Measurements from ENCODE around the gene EXOC6B.

Gene EXOC6B

DNA sequence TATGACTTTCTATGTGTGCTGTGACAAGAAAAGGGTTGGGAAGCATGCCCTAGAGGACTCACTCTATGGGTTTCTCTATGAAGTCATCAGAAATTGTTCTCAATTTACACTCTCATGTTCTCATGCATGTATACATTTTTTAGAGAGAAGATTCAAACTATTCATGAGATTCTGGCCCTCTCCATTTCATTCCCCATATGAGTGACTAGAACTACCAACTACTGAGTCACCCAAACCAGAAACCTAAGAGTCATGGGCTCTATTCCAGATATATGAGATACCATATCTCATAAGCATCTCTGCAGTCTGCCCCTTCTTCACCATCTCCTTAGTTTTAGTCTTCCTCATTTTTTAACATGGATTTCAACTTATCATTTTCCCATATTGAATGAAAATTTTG, 87.7 kb downstream of the EXOC6B start:
- Histone ChIP-seq H3K4me1 (ENCODE audit: insufficient read depth, low read length) (no peaks in the 10 kb centered on the region), H3K9me3 (ENCODE audit: insufficient read depth, low read length, severe bottlenecking) (no peaks in the 10 kb centered on the region), H3K27ac (ENCODE audit: low read length) (no peak overlapping the region), H3K27me3 (ENCODE audit: insufficient read depth, low read length, poor library complexity) (no peaks in the 10 kb centered on the region), H4K20me1 (ENCODE audit: insufficient read depth, low read length) (no peaks in the 10 kb centered on the region), H2AFZ (ENCODE audit: low read depth, low read length) (no peak overlapping the region), H3K9ac (ENCODE audit: low read depth, low read length) (no peak overlapping the region), H3K4me3 (ENCODE audit: low read depth in 1 of 2, low read length in 2 of 2) (no peak overlapping the region), H3K4me2 (ENCODE audit: insufficient read depth, low read length) (no peak overlapping the region), H3K79me2 (ENCODE audit: insufficient read depth, low read length) (no peaks in the 10 kb centered on the region), H3K36me3 (ENCODE audit: insufficient read depth, low read length) (no peaks in the 10 kb centered on the region)
- TF ChIP-seq EZH2 (IDR thresholded peaks at IDR 0.05; ENCODE audit: borderline replicate concordance, low read depth, low read length, severe bottlenecking), result no peak
- TF ChIP-seq, protein P1, sequence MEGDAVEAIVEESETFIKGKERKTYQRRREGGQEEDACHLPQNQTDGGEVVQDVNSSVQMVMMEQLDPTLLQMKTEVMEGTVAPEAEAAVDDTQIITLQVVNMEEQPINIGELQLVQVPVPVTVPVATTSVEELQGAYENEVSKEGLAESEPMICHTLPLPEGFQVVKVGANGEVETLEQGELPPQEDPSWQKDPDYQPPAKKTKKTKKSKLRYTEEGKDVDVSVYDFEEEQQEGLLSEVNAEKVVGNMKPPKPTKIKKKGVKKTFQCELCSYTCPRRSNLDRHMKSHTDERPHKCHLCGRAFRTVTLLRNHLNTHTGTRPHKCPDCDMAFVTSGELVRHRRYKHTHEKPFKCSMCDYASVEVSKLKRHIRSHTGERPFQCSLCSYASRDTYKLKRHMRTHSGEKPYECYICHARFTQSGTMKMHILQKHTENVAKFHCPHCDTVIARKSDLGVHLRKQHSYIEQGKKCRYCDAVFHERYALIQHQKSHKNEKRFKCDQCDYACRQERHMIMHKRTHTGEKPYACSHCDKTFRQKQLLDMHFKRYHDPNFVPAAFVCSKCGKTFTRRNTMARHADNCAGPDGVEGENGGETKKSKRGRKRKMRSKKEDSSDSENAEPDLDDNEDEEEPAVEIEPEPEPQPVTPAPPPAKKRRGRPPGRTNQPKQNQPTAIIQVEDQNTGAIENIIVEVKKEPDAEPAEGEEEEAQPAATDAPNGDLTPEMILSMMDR (IDR thresholded peaks at IDR 0.05; ENCODE audit: borderline replicate concordance, extremely low read depth, low read length, poor library complexity, severe bottlenecking), result no peak
- DNase-seq (no peak), ATAC-seq (ENCODE audit: insufficient read depth, low read depth) (no peak)

DNA sequence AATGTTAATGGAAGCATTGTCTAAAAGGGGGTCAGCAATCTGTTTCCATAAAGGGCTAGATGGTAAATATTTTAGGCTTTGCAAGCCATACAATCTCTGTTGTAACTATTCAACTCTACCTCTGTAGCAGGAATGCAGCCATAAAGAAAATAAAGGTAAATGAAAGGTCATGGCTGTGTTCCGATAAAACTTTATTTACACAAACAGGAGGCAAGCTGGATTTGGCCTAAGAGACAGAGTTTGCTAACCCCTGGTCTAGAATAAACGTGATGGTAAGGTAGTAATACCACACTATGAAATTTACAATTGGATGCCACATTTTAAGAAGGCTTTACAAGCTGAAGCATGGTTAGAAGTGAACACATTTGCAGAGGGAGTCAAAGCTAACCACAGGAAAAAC, 91.4 kb downstream of the EXOC6B start:
- Histone ChIP-seq H3K36me3 (ENCODE audit: insufficient read depth, low read length) (no peaks in the 10 kb centered on the region), H3K4me1 (ENCODE audit: insufficient read depth, low read length) (no peaks in the 10 kb centered on the region), H3K27ac (ENCODE audit: low read length) (no peak overlapping the region), H3K4me3 (ENCODE audit: low read depth in 1 of 2, low read length in 2 of 2) (no peak overlapping the region), H4K20me1 (ENCODE audit: insufficient read depth, low read length) (no peaks in the 10 kb centered on the region), H2AFZ (ENCODE audit: low read depth, low read length) (no peak overlapping the region), H3K4me2 (ENCODE audit: insufficient read depth, low read length) (no peak overlapping the region), H3K9me3 (ENCODE audit: insufficient read depth, low read length, severe bottlenecking) (no peaks in the 10 kb centered on the region), H3K27me3 (ENCODE audit: insufficient read depth, low read length, poor library complexity) (no peaks in the 10 kb centered on the region), H3K9ac (ENCODE audit: low read depth, low read length) (no peak overlapping the region), H3K79me2 (ENCODE audit: insufficient read depth, low read length) (no peaks in the 10 kb centered on the region)
- DNase-seq, result no peak
- TF ChIP-seq EZH2 (IDR thresholded peaks at IDR 0.05; ENCODE audit: borderline replicate concordance, low read depth, low read length, severe bottlenecking), result no peak
- TF ChIP-seq, protein P1 (IDR thresholded peaks at IDR 0.05; ENCODE audit: borderline replicate concordance, extremely low read depth, low read length, poor library complexity, severe bottlenecking), result no peak
- ATAC-seq (ENCODE audit: insufficient read depth, low read depth), result no peak

DNA sequence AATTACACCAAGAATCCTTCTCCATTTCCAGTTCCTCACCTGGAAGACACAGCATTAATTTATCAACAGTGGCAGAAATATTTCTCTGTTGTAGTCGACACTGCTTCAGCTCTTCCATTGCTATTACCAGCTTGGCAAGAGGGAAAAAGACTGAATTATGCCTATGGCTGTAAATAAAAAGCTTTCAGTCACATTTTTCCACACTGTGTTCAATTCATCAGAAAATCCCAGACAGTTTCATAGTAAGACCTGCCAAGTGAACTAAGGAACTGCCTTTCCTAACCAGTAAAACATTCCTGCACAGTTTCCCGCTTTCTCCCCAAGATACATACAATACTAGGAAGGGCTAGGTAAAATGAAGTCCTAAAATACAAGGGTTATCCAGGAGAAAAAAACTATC, 94.7 kb downstream of the EXOC6B start:
- ATAC-seq (ENCODE audit: insufficient read depth, low read depth), result no peak
- Histone ChIP-seq H3K4me2 (ENCODE audit: insufficient read depth, low read length) (no peak overlapping the region), H3K79me2 (ENCODE audit: insufficient read depth, low read length) (no peaks in the 10 kb centered on the region), H3K4me3 (ENCODE audit: low read depth in 1 of 2, low read length in 2 of 2) (no peak overlapping the region), H3K36me3 (ENCODE audit: insufficient read depth, low read length) (no peaks in the 10 kb centered on the region), H4K20me1 (ENCODE audit: insufficient read depth, low read length) (no peaks in the 10 kb centered on the region), H3K27ac (ENCODE audit: low read length) (no peak overlapping the region), H3K9ac (ENCODE audit: low read depth, low read length) (no peak overlapping the region), H3K4me1 (ENCODE audit: insufficient read depth, low read length) (no peaks in the 10 kb centered on the region), H2AFZ (ENCODE audit: low read depth, low read length) (no peak overlapping the region), H3K9me3 (ENCODE audit: insufficient read depth, low read length, severe bottlenecking) (no peaks in the 10 kb centered on the region), H3K27me3 (ENCODE audit: insufficient read depth, low read length, poor library complexity) (no peaks in the 10 kb centered on the region)
- TF ChIP-seq EZH2 (IDR thresholded peaks at IDR 0.05; ENCODE audit: borderline replicate concordance, low read depth, low read length, severe bottlenecking), result no peak
- TF ChIP-seq, protein P1 (IDR thresholded peaks at IDR 0.05; ENCODE audit: borderline replicate concordance, extremely low read depth, low read length, poor library complexity, severe bottlenecking), result no peak
- DNase-seq, result no peak

DNA sequence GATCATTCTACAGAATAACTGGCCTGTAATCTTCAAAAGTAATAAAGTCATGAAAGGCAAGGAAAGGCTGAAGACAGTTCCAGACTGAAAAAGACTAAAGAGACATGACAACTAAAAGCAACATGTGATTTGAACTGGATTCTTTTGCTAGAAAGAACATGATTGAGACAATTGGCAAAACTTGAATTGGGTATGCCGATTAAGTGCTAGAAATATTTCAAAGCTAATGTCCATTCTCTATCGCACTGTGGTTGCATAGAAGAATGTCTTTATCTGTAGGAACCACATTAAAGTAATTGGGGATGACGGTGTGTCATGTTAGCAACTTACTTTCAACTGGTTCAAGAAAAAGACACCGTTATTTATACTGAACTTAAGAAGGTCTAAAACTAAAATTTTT, 98.5 kb downstream of the EXOC6B start:
- H3K27me3 ChIP-seq (ENCODE audit: insufficient read depth, low read length, poor library complexity), result no peaks in the 10 kb centered on the region
- H3K4me2 ChIP-seq (ENCODE audit: insufficient read depth, low read length), result no peak overlapping the region
- H3K4me3 ChIP-seq (ENCODE audit: low read depth in 1 of 2, low read length in 2 of 2), result no peak overlapping the region
- ATAC-seq (ENCODE audit: insufficient read depth, low read depth) (no peak), DNase-seq (no peak)
- TF ChIP-seq EZH2 (IDR thresholded peaks at IDR 0.05; ENCODE audit: borderline replicate concordance, low read depth, low read length, severe bottlenecking), result no peak
- TF ChIP-seq, protein P1 (IDR thresholded peaks at IDR 0.05; ENCODE audit: borderline replicate concordance, extremely low read depth, low read length, poor library complexity, severe bottlenecking), result no peak
- no peaks in the 10 kb centered on the region for H3K9me3 ChIP-seq (ENCODE audit: insufficient read depth, low read length, severe bottlenecking)
- H3K9ac ChIP-seq (ENCODE audit: low read depth, low read length), result no peak overlapping the region
- H3K36me3 ChIP-seq (ENCODE audit: insufficient read depth, low read length), result no peaks in the 10 kb centered on the region
- H2AFZ ChIP-seq (ENCODE audit: low read depth, low read length), result no peak overlapping the region
- no peaks in the 10 kb centered on the region for H3K4me1 ChIP-seq (ENCODE audit: insufficient read depth, low read length)
- H3K79me2 ChIP-seq (ENCODE audit: insufficient read depth, low read length), result no peaks in the 10 kb centered on the region
- H3K27ac ChIP-seq (ENCODE audit: low read length), result no peak overlapping the region
- H4K20me1 ChIP-seq (ENCODE audit: insufficient read depth, low read length), result no peaks in the 10 kb centered on the region
